ENCODE measurements around the gene MYO5C.
A peak's percentile ranks its signal among the peaks of the same experiment; 100 is the strongest.

MYO5C gene

GRCh38 chr15:52163321-52164190 is 132.0 kb downstream of the MYO5C start:
- H3K4me3 Mint-ChIP-seq = no peak overlapping the region
- peak; percentile 36 for DNase-seq
- H3K27me3 Mint-ChIP-seq (ENCODE audit: low read depth, poor library complexity) = no peaks in the 10 kb centered on the region
- H3K27ac Mint-ChIP-seq = no peak overlapping the region
- peak; percentile 40 for TF ChIP-seq CTCF (IDR thresholded peaks at IDR 0.05)
- peaks cover 6% of the 10 kb centered on the region for H3K4me1 Mint-ChIP-seq
- no peaks in the 10 kb centered on the region for H3K36me3 Mint-ChIP-seq (ENCODE audit: low read depth)
- peaks cover 2% of the 10 kb centered on the region for H3K9me3 Mint-ChIP-seq

GRCh38 chr15:52162876-52163275 is 132.7 kb downstream of the MYO5C start:
- Mint-ChIP-seq H3K27me3 (ENCODE audit: low read depth, poor library complexity) (no peaks in the 10 kb centered on the region), H3K4me3 (no peak overlapping the region), H3K27ac (no peak overlapping the region), H3K36me3 (ENCODE audit: low read depth) (no peaks in the 10 kb centered on the region), H3K4me1 (peaks cover 13% of the 10 kb centered on the region), H3K9me3 (no peaks in the 10 kb centered on the region)
- TF ChIP-seq CTCF (IDR thresholded peaks at IDR 0.05) = no peak
- DNase-seq = no peak

- Mint-ChIP-seq H3K4me1 (peaks cover 13% of the 10 kb centered on the region), H3K27me3 (ENCODE audit: low read depth, poor library complexity) (no peaks in the 10 kb centered on the region), H3K4me3 (no peak overlapping the region), H3K27ac (no peak overlapping the region), H3K9me3 (no peaks in the 10 kb centered on the region), H3K36me3 (ENCODE audit: low read depth) (no peaks in the 10 kb centered on the region)
- no peak for DNase-seq
- no peak for TF ChIP-seq CTCF (IDR thresholded peaks at IDR 0.05)
Observed at GRCh38 chr15:52162260-52162659, 133.3 kb downstream of the MYO5C start.

GRCh38 chr15:52161406-52161966 is 134.1 kb downstream of the MYO5C start:
- DNase-seq = no peak
- Mint-ChIP-seq H3K36me3 (ENCODE audit: low read depth) (no peaks in the 10 kb centered on the region), H3K4me3 (no peak overlapping the region), H3K27me3 (ENCODE audit: low read depth, poor library complexity) (no peaks in the 10 kb centered on the region), H3K4me1 (peaks cover 13% of the 10 kb centered on the region), H3K27ac (no peak overlapping the region), H3K9me3 (no peaks in the 10 kb centered on the region)
- no peak for TF ChIP-seq CTCF (IDR thresholded peaks at IDR 0.05)

GRCh38 chr15:52159645-52160044 is 136.0 kb downstream of the MYO5C start:
- no peak for DNase-seq
- Mint-ChIP-seq H3K4me3 (no peak overlapping the region), H3K36me3 (ENCODE audit: low read depth) (no peaks in the 10 kb centered on the region), H3K9me3 (no peaks in the 10 kb centered on the region), H3K4me1 (peaks cover 13% of the 10 kb centered on the region), H3K27ac (no peak overlapping the region), H3K27me3 (ENCODE audit: low read depth, poor library complexity) (no peaks in the 10 kb centered on the region)
- no peak for TF ChIP-seq CTCF (IDR thresholded peaks at IDR 0.05)

Data from nephron progenitor cell (in vitro differentiated cells).